ENCODE data around the gene ZNF444. TPM values are rescaled to one million over a fixed set of nuclear protein-coding genes. Genes with fewer than 3 reads are reported as not detected.

ZNF444 gene
- total RNA-seq, 4 donors from 2014 or later: 10.6 to 22.1 (median 15.6) TPM

DNA sequence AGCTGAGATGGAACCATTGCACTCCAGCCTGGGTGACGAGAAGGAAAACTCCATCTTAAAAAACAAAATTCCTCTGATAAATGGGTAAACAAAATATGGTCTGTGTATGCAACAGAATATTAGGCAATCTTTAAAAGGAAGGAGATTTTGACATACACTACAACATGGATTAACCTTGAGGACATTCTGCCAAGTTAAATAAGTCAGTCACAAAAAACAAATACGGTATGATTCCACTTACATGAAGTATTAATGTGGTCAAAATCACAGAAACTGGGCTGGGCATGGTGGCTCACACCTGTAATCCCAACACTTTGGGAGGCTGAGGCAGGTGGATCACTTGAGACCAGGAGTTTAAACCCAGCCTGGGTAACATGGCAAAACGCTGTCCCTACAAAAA is 3.0 kb upstream of the ZNF444 start:
- Histone ChIP-seq H3K4me1 (peaks cover 16 to 65% (median 26%) of the 10 kb centered on the region in 3 donors), H3K4me3 (no peak overlapping the region), H3K9me3 (no peaks in the 10 kb centered on the region), H3K27me3 (no peaks in the 10 kb centered on the region), H3K36me3 (no peaks in the 10 kb centered on the region), H3K27ac (peak overlapping the region in 3 of 4 donors; percentile 57 to 73 (median 66))
- intact Hi-C loops (cut with DNase I): no loop called here
- DNase-seq: no peak
- WGBS, 2 donors: 24 to 32% methylated on average over 3 of the region's 3 CpGs
- TF ChIP-seq CTCF (IDR thresholded peaks at IDR 0.05) (no peak), POLR2A (IDR thresholded peaks at IDR 0.05) (no peak)

DNA sequence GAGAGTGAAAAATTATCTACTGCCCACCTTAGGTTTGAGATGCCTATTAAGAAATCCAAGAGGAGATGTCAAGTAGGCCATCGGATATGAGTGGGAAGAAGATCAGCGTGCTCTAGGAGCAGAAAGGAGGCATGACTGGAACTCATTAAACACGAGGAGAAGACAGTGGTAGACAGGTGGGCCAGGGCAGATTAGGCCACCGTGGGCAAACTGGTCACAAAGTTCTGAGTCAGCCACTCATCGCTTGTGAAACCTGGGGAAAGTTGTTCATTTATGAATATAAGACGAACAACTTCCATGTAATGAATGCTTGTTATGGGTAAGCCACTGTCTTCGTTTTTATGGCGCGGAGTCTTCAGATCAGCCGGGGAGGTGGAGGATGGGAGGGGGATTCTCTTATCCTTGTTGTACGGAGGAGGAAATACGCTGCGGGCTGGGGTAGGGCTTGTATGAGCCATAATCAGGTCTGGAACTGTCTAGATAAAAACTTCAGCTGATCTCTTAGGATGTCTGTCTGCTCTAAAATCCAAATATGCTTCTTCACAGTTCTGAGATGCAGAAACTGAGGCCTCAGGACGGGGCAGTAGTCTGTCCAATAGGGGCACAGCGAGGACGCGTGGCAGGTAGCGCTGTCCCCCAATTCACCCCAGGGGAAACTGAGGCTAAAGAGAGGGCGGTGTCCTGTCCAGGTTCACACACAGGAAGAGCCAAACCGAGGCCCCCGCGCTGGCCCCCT is 1.1 kb upstream of the ZNF444 start:
- Histone ChIP-seq H3K4me1 (peaks cover 16 to 66% (median 26%) of the 10 kb centered on the region in 3 donors), H3K4me3 (peak overlapping the region; percentile 41 to 73 (median 64)), H3K27ac (peak overlapping the region; percentile 79 to 93 (median 90)), H3K27me3 (no peaks in the 10 kb centered on the region), H3K36me3 (no peaks in the 10 kb centered on the region), H3K9me3 (no peaks in the 10 kb centered on the region)
- TF ChIP-seq POLR2A (IDR thresholded peaks at IDR 0.05) (no peak), CTCF (IDR thresholded peaks at IDR 0.05) (no peak)
- intact Hi-C loops (cut with DNase I): no loop called here
- 34 to 44% methylated on average over 15 of the region's 22 CpGs for WGBS, 2 donors
- no peak for DNase-seq

DNA sequence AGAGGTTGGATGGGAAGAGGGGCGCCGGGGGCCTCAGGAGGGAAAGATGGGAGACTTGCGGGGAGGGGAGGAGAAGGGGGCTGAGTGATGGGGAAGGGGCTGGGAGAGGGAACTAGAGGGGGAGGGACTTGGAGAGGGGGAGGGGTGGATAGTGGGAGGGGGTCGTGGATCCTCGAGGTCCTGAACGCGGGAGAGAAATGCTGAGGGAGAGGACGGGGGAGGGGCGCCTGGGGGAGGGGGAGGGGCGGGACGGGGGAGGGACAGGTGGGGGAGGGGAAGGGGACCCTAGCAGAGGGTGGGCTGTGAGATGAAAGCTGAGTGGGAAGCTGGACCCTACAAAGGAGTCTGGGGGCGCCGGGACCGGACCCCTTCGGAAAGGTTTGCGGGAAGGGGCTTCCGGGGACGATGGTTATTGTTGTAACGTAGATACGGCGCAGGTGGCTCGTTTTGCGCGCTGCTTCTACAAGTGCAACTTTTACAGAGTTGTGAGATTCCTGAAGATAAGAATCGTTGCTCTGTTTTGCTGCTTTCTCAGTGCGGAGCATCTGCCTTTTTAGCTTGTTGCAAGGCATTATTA is 418 bp downstream of the ZNF444 start:
- Histone ChIP-seq H3K4me3 (peak overlapping the region; percentile 41 to 73 (median 64)), H3K27ac (peak overlapping the region; percentile 79 to 93 (median 90)), H3K36me3 (peaks cover 0 to 7% (median 0%) of the 10 kb centered on the region in 3 donors), H3K4me1 (peaks cover 16 to 61% (median 26%) of the 10 kb centered on the region in 3 donors), H3K27me3 (no peaks in the 10 kb centered on the region), H3K9me3 (no peaks in the 10 kb centered on the region)
- 1 to 2% methylated on average over 19 to 22 of the region's 26 CpGs for WGBS, 2 donors
- intact Hi-C loops (cut with DNase I): no loop called here
- DNase-seq: no peak
- TF ChIP-seq CTCF (IDR thresholded peaks at IDR 0.05): no peak
- no peak for TF ChIP-seq POLR2A (IDR thresholded peaks at IDR 0.05)

DNA sequence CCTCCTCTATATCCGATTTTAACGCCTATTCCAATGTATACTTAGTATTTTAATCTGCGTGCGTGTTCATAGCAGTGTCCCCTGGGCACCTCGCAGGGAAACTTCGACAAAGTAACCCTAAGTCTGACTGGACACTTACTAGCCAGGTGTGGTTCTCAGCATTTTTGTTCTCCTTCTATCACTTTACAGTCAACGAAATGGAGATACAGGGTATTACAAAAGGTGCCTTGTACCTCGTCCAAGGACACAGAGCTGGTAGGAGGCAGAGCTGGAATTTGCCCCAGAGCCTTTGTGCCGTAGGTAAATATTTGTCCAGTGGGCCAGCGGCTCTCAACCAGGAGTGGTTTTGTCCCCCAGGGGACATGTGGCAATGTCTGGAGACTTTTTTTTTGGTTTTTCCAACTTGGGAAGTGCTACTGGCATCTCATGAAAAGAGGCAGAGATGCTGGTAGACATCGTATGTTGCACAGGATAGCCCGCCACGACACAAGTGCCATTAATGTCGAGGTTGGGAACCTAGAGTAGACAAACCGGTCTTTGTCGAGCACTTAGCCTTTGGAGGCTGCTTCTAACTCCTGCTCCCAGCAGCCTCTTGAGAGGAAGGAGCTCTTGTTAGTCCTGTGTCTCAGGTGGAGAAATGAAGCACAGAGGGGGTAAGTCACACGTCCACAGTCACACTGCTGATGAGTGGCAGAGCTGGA is 1.1 kb downstream of the ZNF444 start:
- DNase-seq: no peak
- WGBS, 2 donors: 35 to 49% methylated on average over 10 to 15 of the region's 17 CpGs
- Histone ChIP-seq H3K27ac (peak overlapping the region in 3 of 4 donors; percentile 90 to 93 (median 90)), H3K4me3 (peak overlapping the region in 3 of 4 donors; percentile 64 to 73 (median 65)), H3K27me3 (no peaks in the 10 kb centered on the region), H3K9me3 (no peaks in the 10 kb centered on the region), H3K4me1 (peaks cover 16 to 56% (median 26%) of the 10 kb centered on the region in 3 donors), H3K36me3 (peaks cover 0 to 15% (median 0%) of the 10 kb centered on the region in 3 donors)
- no peak for TF ChIP-seq POLR2A (IDR thresholded peaks at IDR 0.05)
- no peak for TF ChIP-seq CTCF (IDR thresholded peaks at IDR 0.05)
- intact Hi-C loops (cut with DNase I): no loop called here

Data from esophagus squamous epithelium (tissue), 5 donors.